Measurements from ENCODE around the gene SFTA2.

The SFTA2 gene

DNA sequence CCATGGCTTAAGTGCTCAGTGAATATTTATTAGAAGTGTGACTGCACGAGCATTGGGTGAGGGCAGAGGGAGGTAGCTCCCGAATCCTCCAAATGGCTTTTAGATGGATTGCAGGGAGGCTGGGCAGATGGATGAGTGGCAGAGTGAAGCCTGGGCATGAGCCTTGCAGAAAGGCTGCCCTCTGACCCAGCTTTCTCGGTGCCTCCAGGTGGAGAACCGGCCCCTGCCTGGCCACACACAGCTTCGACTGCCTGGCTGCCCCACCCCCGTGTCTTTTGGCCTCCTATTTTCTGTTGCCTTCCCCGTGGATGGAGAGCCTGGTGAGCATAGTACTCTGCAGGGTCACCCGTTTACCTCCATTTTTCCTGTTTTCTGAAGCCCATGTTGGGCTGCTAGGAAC is 14.5 kb downstream of the SFTA2 start:
- DNase-seq (ENCODE audit: extremely low read depth, low read depth): no peak

DNA sequence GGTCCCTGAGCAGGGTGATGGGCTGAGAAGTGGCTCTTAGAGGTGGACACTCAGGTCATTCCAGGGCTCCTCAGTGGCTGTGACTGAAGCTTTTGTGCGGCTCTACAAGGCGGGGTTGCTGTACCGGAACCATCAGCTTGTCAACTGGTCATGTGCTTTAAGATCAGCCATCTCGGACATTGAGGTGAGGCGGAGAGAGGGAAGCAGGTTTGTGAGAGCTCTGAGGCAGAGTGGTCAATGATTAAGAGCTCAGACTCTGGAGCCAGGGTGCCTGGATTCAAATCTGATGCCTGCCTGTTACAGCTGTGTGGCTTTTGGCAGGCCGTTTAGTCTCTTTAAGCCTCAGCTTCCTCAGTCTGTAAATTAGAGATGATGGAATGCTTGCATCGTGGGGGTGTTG is 14.9 kb downstream of the SFTA2 start:
- TF ChIP-seq, protein P1, sequence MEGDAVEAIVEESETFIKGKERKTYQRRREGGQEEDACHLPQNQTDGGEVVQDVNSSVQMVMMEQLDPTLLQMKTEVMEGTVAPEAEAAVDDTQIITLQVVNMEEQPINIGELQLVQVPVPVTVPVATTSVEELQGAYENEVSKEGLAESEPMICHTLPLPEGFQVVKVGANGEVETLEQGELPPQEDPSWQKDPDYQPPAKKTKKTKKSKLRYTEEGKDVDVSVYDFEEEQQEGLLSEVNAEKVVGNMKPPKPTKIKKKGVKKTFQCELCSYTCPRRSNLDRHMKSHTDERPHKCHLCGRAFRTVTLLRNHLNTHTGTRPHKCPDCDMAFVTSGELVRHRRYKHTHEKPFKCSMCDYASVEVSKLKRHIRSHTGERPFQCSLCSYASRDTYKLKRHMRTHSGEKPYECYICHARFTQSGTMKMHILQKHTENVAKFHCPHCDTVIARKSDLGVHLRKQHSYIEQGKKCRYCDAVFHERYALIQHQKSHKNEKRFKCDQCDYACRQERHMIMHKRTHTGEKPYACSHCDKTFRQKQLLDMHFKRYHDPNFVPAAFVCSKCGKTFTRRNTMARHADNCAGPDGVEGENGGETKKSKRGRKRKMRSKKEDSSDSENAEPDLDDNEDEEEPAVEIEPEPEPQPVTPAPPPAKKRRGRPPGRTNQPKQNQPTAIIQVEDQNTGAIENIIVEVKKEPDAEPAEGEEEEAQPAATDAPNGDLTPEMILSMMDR (IDR thresholded peaks at IDR 0.05; ENCODE audit: low read depth, low read length): no peak
- no peak for DNase-seq (ENCODE audit: extremely low read depth, low read depth)

More for the DNA sequence above, 14.5 kb downstream of the SFTA2 start:
- TF ChIP-seq, protein P1 (IDR thresholded peaks at IDR 0.05; ENCODE audit: low read depth, low read length): no peak

DNA sequence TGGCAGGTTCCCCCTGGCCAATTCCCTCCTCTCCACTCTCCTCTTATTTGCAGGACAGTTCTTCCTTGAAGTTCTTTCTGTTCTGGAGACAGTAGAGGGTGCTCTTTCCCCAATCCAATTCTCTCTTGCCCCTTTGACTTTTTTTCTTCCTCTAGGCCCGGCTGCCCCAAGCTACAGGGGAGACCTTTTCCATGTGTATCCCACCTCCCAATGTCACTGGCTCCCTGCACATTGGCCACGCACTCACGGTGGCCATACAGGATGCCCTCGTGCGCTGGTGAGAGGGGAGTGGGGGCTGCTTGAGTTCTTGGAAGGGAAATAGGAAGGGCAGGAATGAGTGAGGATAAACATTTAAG is 16.4 kb downstream of the SFTA2 start:
- DNase-seq (ENCODE audit: extremely low read depth, low read depth): peak; percentile 32
- TF ChIP-seq, protein P1 (IDR thresholded peaks at IDR 0.05; ENCODE audit: low read depth, low read length): peak; percentile 74

DNA sequence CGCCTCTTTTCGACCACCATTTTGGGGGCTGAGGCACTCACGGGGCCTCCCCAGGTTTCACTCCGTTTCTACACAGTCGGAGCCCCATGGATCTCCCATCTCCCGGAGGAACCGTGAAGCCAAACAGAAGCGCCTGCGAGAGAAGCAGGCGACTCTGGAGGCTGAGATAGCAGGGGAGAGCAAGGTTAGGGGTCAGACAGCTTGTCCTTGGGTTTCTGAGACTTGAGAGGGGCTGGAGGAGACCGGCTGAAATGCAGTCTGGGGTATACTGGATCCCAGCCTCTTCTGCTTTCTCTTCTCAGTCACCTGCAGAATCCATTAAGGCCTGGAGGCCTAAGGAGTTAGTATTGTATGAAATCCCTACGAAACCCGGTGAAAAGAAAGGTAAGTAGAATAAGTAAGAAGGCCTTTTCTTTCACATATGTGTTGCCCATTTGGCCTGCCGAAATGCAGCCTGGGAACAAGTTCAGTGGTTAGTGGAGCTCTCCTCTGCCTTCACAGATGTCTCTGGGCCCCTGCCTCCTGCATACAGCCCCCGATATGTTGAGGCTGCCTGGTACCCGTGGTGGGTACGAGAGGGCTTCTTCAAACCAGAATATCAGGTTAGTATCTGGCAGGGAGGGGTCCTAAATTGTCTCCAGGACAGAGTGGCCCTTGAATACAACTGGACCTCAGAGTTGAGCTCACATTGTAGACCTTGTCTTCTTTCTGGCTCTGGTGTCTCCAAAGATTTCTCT is 16.9 kb downstream of the SFTA2 start:
- no peak for DNase-seq (ENCODE audit: extremely low read depth, low read depth)
- TF ChIP-seq, protein P1 (IDR thresholded peaks at IDR 0.05; ENCODE audit: low read depth, low read length): no peak

DNA sequence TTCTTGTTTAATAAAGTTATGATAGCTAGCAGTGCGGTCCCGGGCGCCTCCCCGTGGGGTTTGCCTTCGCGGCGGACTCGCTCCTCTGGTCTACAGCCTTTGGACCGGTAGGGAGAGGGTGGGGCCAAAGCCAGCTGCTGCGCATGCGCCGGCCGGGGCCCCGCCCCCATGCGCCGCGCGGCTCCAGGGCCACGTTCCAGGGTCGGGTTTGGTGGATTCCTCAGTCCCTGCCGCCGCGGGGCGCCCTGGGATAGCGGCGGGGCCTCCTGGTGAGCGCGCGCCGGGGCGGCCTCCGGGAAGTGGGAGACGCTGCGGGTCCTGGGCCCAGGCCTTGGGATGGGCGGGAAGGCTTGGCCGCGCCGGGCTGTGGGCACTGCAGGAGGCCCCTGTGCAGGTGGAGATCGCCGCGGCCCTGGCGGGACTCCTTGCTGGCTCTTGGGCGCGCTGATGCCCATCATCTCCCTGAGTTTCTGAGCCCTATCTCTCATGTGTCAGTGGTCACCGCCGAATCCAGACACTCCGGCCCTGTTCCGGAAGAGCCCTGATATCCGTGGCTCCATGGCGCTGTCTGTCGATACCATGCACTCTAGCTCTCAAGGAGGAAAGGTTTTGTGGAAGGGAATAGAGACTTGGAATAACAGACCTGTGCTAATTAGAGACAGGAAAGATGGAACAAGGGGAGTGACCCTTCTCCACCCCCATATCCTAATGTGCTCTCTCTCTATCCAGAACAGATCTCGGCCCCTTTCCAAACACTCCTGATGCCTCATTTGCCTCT is 17.7 kb downstream of the SFTA2 start, which contains the start of gene VARS2:
Gene VARS2 (plus strand): TSS at position 163 of the 778 bp plus-strand sequence. CDS start 599 bp downstream, at position 762.
- DNase-seq (ENCODE audit: extremely low read depth, low read depth): peak; percentile 82
- TF ChIP-seq, protein P1 (IDR thresholded peaks at IDR 0.05; ENCODE audit: low read depth, low read length): peak; percentile 39

DNA sequence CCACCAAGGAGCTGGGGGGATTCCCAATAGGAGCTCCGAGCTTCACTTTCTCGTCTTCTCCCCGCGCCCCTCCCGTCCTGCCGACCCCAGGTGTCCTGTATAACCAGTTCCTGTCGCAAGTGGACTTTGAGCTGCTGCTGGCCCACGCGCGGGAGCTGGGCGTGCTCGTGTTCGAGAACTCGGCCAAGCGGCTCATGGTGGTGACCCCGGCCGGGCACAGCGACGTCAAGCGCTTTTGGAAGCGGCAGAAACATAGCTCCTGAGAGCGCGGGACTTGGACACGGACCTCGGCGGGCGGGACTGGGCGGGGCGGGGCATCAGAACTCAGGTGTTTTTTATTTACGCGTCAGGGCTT is 18.3 kb downstream of the SFTA2 start:
- TF ChIP-seq, protein P1 (IDR thresholded peaks at IDR 0.05; ENCODE audit: low read depth, low read length): no peak
- DNase-seq (ENCODE audit: extremely low read depth, low read depth): no peak

Data from AG09319 (cell line).